Activated T-helper 1 cell treated with anti-CD3 and anti-CD28 coated beads, Interleukin-12 subunit alpha, Interleukin-12 subunit beta, Interleukin-2, Interleukin-4 antibody, amounts not matched to agents 30 ng/mL and 10 ng/mL and 1 ng/mL, durations not matched to agents 14 hours and 24 hours and 36 hours (primary cell): ENCODE results near the gene CYP2W1. TPM values are rescaled to one million over a fixed set of nuclear protein-coding genes. Genes with fewer than 3 reads are reported as not detected.
A peak's percentile ranks its signal among the peaks of the same experiment; 100 is the strongest.
"Not testable (repeated sequence)": the region's sequence is repeated elsewhere in the genome, so short reads cannot be mapped to it uniquely, and the experiment has no call there.

Source experiments
- DNase-seq: peaks from one replicate; pipeline ENCODE4 v3.0.0; 2021; ENCODE audit warnings: low spot score
- H3K27ac Mint-ChIP-seq: one replicate; pipeline ENCODE4 v1.8.0; 2021; ENCODE audit warnings: mild to moderate bottlenecking, mixed read lengths
- H3K27me3 Mint-ChIP-seq: one replicate; pipeline ENCODE4 v1.8.0; 2022; ENCODE audit warnings: mild to moderate bottlenecking, moderate library complexity, mixed read lengths; ENCODE audit not compliant: insufficient read depth
- H3K36me3 Mint-ChIP-seq: one replicate; pipeline ENCODE4 v1.8.0; 2021; ENCODE audit warnings: low read depth, mixed read lengths
- H3K4me1 Mint-ChIP-seq: one replicate; pipeline ENCODE4 v1.8.0; 2021; ENCODE audit warnings: low read depth, mixed read lengths
- H3K4me3 Mint-ChIP-seq: one replicate; pipeline ENCODE4 v1.8.0; 2021; ENCODE audit warnings: mild to moderate bottlenecking, moderate library complexity, mixed read lengths
- H3K9me3 Mint-ChIP-seq: one replicate; pipeline ENCODE4 v1.8.0; 2021; ENCODE audit warnings: mixed read lengths
- intact Hi-C: fragments of 100-400 bp; cut with micrococcal nuclease; formaldehyde crosslinking; loops from one replicate; pipeline ENCODE4 v1.15.1; 2024
- total RNA-seq: library from RNA; stranded (reverse); gene quantifications from 2 replicates; pipeline ENCODE4 v1.2.3, GENCODE V29; 2022

Gene CYP2W1
- total RNA-seq, 1 donor from 2014 or later = not detected

- intact Hi-C loops = no loop called here
- H3K36me3 Mint-ChIP-seq = no peaks in the 10 kb centered on the region
- H3K4me1 Mint-ChIP-seq = peaks cover 5% of the 10 kb centered on the region
- no peak for DNase-seq
- no peak overlapping the region for H3K4me3 Mint-ChIP-seq
- H3K27me3 Mint-ChIP-seq = no peaks in the 10 kb centered on the region
- H3K9me3 Mint-ChIP-seq = no peaks in the 10 kb centered on the region
- H3K27ac Mint-ChIP-seq = no peak overlapping the region
Observed at GRCh38 chr7:994592-995308, 11.8 kb downstream of the CYP2W1 start.

DNA sequence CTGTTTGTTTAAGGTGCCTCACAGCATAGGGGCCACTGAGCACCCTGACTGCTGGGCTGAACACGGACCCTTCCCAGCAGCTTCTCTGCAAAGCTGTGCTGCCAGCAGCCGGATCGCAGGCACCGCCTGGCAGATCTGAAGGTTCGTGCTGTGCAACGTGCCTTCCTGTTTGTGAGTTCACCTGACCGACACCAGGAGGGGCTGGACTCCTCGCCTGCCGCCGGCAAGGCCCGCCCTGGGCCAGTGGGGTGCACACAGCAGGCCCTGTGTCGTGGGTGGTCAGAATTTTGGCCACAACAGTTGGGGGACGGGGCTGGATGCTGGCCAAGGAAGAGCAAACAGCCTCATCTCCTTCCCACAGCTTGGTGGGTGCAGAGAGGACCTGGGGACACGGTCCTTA is 12.6 kb downstream of the CYP2W1 start:
- Mint-ChIP-seq H3K9me3 (no peaks in the 10 kb centered on the region), H3K36me3 (no peaks in the 10 kb centered on the region), H3K4me1 (peaks cover 5% of the 10 kb centered on the region), H3K27me3 (no peaks in the 10 kb centered on the region), H3K4me3 (no peak overlapping the region), H3K27ac (no peak overlapping the region)
- DNase-seq = no peak
- intact Hi-C loops = no loop called here

- no peak for DNase-seq
- H3K27ac Mint-ChIP-seq = no peak overlapping the region
- H3K9me3 Mint-ChIP-seq = no peaks in the 10 kb centered on the region
- no peak overlapping the region for H3K4me3 Mint-ChIP-seq
- no peaks in the 10 kb centered on the region for H3K36me3 Mint-ChIP-seq
- H3K4me1 Mint-ChIP-seq = peaks cover 5% of the 10 kb centered on the region
- intact Hi-C loops = no loop called here
- no peaks in the 10 kb centered on the region for H3K27me3 Mint-ChIP-seq
Observed at GRCh38 chr7:996079-996872, 13.3 kb downstream of the CYP2W1 start.

GRCh38 chr7:997404-998395 is 14.7 kb downstream of the CYP2W1 start:
- intact Hi-C loops = no loop called here
- Mint-ChIP-seq H3K27ac (no peak overlapping the region), H3K27me3 (no peaks in the 10 kb centered on the region), H3K36me3 (no peaks in the 10 kb centered on the region), H3K4me1 (peaks cover 5% of the 10 kb centered on the region), H3K9me3 (no peaks in the 10 kb centered on the region), H3K4me3 (no peak overlapping the region)
- no peak for DNase-seq

DNA sequence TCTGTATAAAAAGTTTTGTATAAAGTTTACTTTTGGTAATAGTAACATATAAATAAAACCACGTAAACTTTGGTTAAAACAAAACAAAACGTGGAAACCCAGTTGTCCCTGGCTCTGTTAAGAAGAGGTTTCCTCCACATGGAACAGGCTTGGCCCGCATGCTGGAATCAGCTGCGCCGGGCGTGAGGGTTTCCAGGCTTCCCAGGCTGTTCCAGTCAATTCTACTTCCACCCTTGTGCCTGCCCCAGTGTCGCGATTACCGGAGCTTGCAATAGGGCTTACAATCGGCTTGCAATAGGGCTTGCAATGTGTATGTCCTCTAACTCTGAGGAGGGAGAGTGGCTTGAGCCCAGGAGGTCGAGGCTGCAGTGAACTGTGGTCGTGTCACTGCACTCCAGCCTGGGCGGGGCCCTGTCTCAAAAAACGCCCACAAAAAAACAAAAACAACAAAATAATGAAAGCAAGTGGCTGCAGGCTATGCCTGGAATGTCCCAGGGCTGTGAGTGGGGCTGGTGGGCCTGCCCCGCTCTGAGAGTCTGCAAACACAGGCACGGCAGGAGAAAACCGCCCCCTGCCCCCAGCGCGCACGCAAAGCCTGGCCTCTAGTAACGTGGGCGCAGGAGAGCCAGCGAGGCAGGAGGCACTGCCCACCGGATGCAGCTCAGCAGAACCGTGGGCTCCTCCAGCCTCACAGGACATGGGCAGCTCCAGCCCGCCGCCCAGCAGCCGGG is 16.3 kb downstream of the CYP2W1 start:
- Mint-ChIP-seq H3K27ac (no peak overlapping the region), H3K9me3 (no peaks in the 10 kb centered on the region), H3K4me3 (no peak overlapping the region), H3K36me3 (no peaks in the 10 kb centered on the region), H3K27me3 (no peaks in the 10 kb centered on the region), H3K4me1 (no peaks in the 10 kb centered on the region)
- DNase-seq = no peak
- intact Hi-C loops = no loop called here

GRCh38 chr7:999941-1000935 is 17.3 kb downstream of the CYP2W1 start:
- H3K27ac Mint-ChIP-seq = no peak overlapping the region
- intact Hi-C loops = no loop called here
- H3K4me3 Mint-ChIP-seq = no peak overlapping the region
- H3K36me3 Mint-ChIP-seq = no peaks in the 10 kb centered on the region
- no peaks in the 10 kb centered on the region for H3K27me3 Mint-ChIP-seq
- H3K9me3 Mint-ChIP-seq = no peaks in the 10 kb centered on the region
- no peak for DNase-seq
- no peaks in the 10 kb centered on the region for H3K4me1 Mint-ChIP-seq

GRCh38 chr7:1001069-1001770 is 18.2 kb downstream of the CYP2W1 start:
- peak overlapping the region; percentile 61 for H3K27ac Mint-ChIP-seq
- H3K36me3 Mint-ChIP-seq, H3K9me3 Mint-ChIP-seq, H3K4me3 Mint-ChIP-seq, intact Hi-C loops, H3K27me3 Mint-ChIP-seq, H3K4me1 Mint-ChIP-seq, DNase-seq: not testable (repeated sequence)

DNA sequence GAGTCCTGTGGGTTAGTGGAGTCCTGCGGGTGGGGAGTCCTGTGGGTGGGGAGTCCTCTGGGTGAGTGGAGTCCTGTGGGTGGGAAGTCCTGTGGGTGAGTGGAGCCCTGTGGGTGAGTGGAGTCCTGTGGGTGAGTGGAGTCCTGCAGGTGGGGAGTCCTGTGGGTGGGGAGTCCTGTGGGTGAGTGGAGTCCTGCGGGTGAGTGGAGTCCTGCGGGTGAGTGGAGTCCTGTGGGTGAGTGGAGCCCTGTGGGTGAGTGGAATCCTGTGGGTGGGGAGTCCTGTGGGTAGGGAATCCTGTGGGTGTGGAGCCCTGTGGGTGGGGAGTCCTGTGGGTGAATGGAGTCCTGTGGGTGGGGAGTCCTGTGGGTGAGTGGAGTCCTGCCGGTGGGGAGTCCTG is 19.0 kb downstream of the CYP2W1 start:
- H3K4me1 Mint-ChIP-seq, DNase-seq, H3K4me3 Mint-ChIP-seq, intact Hi-C loops, H3K9me3 Mint-ChIP-seq, H3K36me3 Mint-ChIP-seq, H3K27me3 Mint-ChIP-seq, H3K27ac Mint-ChIP-seq: not testable (repeated sequence)

GRCh38 chr7:1002445-1002844 is 19.5 kb downstream of the CYP2W1 start:
- intact Hi-C loops, H3K36me3 Mint-ChIP-seq: not testable (repeated sequence)

DNA sequence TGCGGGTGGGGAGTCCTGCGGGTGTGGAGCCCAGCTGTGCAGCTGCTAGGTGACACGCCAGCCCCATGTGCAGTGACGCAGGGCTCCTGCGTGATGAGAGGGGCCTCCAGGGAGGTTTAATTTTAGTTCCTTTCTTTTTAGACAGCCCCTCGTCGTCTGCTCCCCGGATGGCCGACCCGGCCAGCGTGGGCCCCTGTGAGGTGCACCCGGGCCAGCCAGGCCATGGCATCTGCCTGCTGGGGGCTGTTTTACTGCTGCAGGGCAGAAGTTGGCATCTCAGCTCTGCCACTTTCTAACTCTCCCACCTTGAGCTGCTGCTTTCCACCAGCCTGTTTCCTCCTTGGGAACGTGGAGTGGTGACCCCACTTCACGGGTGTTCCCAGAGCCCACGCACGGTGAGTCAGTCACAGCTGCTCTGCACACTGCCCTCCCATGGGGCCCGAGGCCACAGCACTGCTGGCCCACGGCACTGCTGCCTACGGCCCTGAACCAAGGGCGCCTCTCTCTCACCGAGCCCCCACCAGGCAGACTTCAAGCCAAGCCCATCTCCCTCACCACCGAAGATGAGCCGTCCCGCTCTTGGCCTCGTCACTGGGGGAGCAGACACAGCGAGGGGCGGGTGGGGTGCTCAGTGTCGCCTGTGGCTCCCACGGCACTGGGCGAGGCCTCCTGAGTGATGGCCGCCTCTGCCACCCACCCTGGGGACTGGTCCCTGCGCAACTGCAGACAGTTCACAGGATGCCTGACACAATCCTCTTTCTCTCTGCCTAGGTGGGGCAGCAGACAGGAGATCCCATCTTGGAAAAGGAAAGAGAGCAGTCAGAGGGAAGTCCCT is 21.3 kb downstream of the CYP2W1 start:
- Mint-ChIP-seq H3K27ac (no peak overlapping the region), H3K36me3 (peaks cover 3% of the 10 kb centered on the region), H3K9me3 (no peaks in the 10 kb centered on the region), H3K4me3 (no peak overlapping the region), H3K4me1 (no peaks in the 10 kb centered on the region), H3K27me3 (no peaks in the 10 kb centered on the region)
- no peak for DNase-seq
- intact Hi-C loops = no loop called here

More at GRCh38 chr7:1002445-1002844, 19.5 kb downstream of the CYP2W1 start:
- H3K27me3 Mint-ChIP-seq, H3K4me1 Mint-ChIP-seq, H3K9me3 Mint-ChIP-seq, DNase-seq, H3K4me3 Mint-ChIP-seq, H3K27ac Mint-ChIP-seq: not testable (repeated sequence)
